Gastrocnemius medialis (tissue), 4 donors: Measurements from ENCODE around the gene DMD.

Experiments
- CTCF ChIP-seq, 5 experiments: fragments of 450-650 bp in 3 of 5; fragments of 200-600 bp in 2 of 5; sonication (generic) in 2 of 5; IDR thresholded peaks in 4 of 5; conservative IDR thresholded peaks in 1 of 5; 1 replicate in 4 of 5; 2 replicates in 1 of 5; pipeline ENCODE4 v1.5.1; 2016 to 2019; ENCODE audit warnings: antibody characterized with exemption in 5 of 5, mild to moderate bottlenecking in 3 of 5, moderate library complexity in 3 of 5
- POLR2A ChIP-seq, 2 donors: fragments of 450-650 bp; IDR thresholded peaks; one replicate each; pipeline ENCODE4 v1.6.1; 2017; ENCODE audit warnings: antibody characterized with exemption in 2 of 2, mild to moderate bottlenecking in 2 of 2, moderate library complexity in 2 of 2

GRCh38 chrX:32395878-32396277 lies 815.5 kb downstream of the DMD start:
- TF ChIP-seq POLR2A (IDR thresholded peaks at IDR 0.05), result no peak
- no peak for TF ChIP-seq CTCF (IDR thresholded peaks at IDR 0.05 in 4 of 5, conservative IDR thresholded peaks at IDR 0.05 in 1 of 5)
